H1 (cell line): ENCODE results near the gene GTF2IRD1. TPM values are rescaled to one million over a fixed set of nuclear protein-coding genes. Genes with fewer than 3 reads are reported as not detected.

Experiments
- CTCF ChIA-PET: fragments of 300-600 bp; sonication (Branson Sonifier 250); formaldehyde crosslinking; loops from one replicate; lab custom pipeline; 2021; ENCODE audit not compliant: partially characterized antibody; lab: Charles Lee
- POLR2A ChIA-PET: fragments of 300-600 bp; sonication (Branson Sonifier 250); formaldehyde crosslinking; loops from one replicate; lab custom pipeline; 2021; ENCODE audit warnings: inconsistent platforms; ENCODE audit not compliant: partially characterized antibody; lab: Charles Lee
- DNase-seq, 2 experiments: peaks; one replicate each; pipeline versions ENCODE4 v3.0.0 to v3.0.0-alpha.2; 2010 to 2022; ENCODE audit warnings: low spot score in 2 of 2, low read depth in 1 of 2, mixed read lengths in 1 of 2
- FAIRE-seq: peaks from 2 replicates; lab custom pipeline; 2011; peaks lifted over from hg19 to GRCh38; lab: Jason Lieb, UNC
- H2AFZ ChIP-seq: 2 replicates; pipeline ENCODE4 v1.8.1; 2012; ENCODE audit warnings: low read length, inconsistent platforms
- H2AK5ac ChIP-seq: 2 replicates; pipeline ENCODE4 v1.6.1; 2013; ENCODE audit warnings: low read depth, low read length
- H2BK120ac ChIP-seq: replicated peaks from 2 replicates; pipeline ENCODE3; 2013; ENCODE audit warnings: low read depth, low read length, inconsistent platforms
- H2BK12ac ChIP-seq: 2 replicates; pipeline ENCODE4 v1.6.1; 2013; ENCODE audit warnings: low read depth, low read length
- H2BK15ac ChIP-seq: 2 replicates; pipeline ENCODE4 v1.6.1; 2013; ENCODE audit warnings: low read length
- H2BK20ac ChIP-seq: 2 replicates; pipeline ENCODE4 v1.6.1; 2013; ENCODE audit warnings: low read length
- H2BK5ac ChIP-seq: 2 replicates; pipeline ENCODE4 v1.6.1; 2013; ENCODE audit warnings: low read depth, low read length
- H3K14ac ChIP-seq: 2 replicates; pipeline ENCODE4 v1.6.1; 2013; ENCODE audit warnings: inconsistent platforms; ENCODE audit not compliant: insufficient read length
- H3K18ac ChIP-seq: 2 replicates; pipeline ENCODE4 v1.6.1; 2013; ENCODE audit warnings: low read length; ENCODE audit errors: extremely low read depth
- H3K23ac ChIP-seq: 2 replicates; pipeline ENCODE4 v1.6.1; 2013; ENCODE audit warnings: inconsistent platforms; ENCODE audit not compliant: insufficient read length
- H3K23me2 ChIP-seq: 2 replicates; pipeline ENCODE4 v1.6.1; 2013; ENCODE audit warnings: low read depth, low read length
- H3K27ac ChIP-seq: 2 replicates; pipeline ENCODE4 v1.6.1; 2011; ENCODE audit warnings: low read depth, low read length, inconsistent platforms
- H3K27me3 ChIP-seq, 4 experiments: replicated peaks in 1 of 4; 1 replicate in 1 of 4; 2 replicates in 3 of 4; pipeline versions ENCODE4 v1.6.1 to v1.8.1; 2011 to 2013; ENCODE audit warnings: low read length in 3 of 4, mild to moderate bottlenecking in 3 of 4, inconsistent platforms in 2 of 4, mixed read lengths in 2 of 4, moderate library complexity in 1 of 4; ENCODE audit not compliant: control insufficient read depth in 3 of 4, insufficient read depth in 3 of 4; ENCODE audit errors: extremely low read depth in 1 of 4
- H3K36me3 ChIP-seq, 4 experiments: 2 replicates each; pipeline versions ENCODE4 v1.6.1 to v1.8.1; 2011 to 2013; ENCODE audit warnings: mild to moderate bottlenecking in 4 of 4, low read length in 3 of 4, moderate library complexity in 2 of 4, control low read depth in 1 of 4, inconsistent platforms in 1 of 4; ENCODE audit not compliant: insufficient read depth in 4 of 4, control insufficient read depth in 2 of 4
- H3K4ac ChIP-seq: replicated peaks from 2 replicates; pipeline ENCODE3; 2013; ENCODE audit warnings: low read length, low read depth, mixed read lengths, inconsistent platforms; ENCODE audit not compliant: insufficient read length
- H3K4me1 ChIP-seq, 4 experiments: replicated peaks in 1 of 4; 1 replicate in 1 of 4; 2 replicates in 3 of 4; pipeline versions ENCODE4 v1.6.1 to v1.8.1; 2011 to 2013; ENCODE audit warnings: low read length in 3 of 4, inconsistent platforms in 2 of 4, mixed read lengths in 1 of 4; ENCODE audit not compliant: insufficient read depth in 4 of 4, control insufficient read depth in 3 of 4
- H3K4me2 ChIP-seq, 2 experiments: 2 replicates each; pipeline versions ENCODE4 v1.6.1 to v1.8.1; 2011 to 2013; ENCODE audit warnings: low read depth in 2 of 2, low read length in 2 of 2, control low read depth in 1 of 2, inconsistent platforms in 1 of 2, mild to moderate bottlenecking in 1 of 2; ENCODE audit not compliant: insufficient read depth in 1 of 2
- H3K4me3 ChIP-seq, 4 experiments: fragments of 200-600, 300-600 bp in 1 of 4; sonication (generic), shearing (Covaris generic), sonication (Bioruptor Twin) in 1 of 4; 2 replicates each; pipeline versions ENCODE4 v1.5.1 to v1.8.1; 2011 to 2016; ENCODE audit warnings: low read length in 4 of 4, low read depth in 3 of 4, control low read depth in 2 of 4, inconsistent platforms in 2 of 4, mild to moderate bottlenecking in 2 of 4, mixed read lengths in 1 of 4, moderate library complexity in 1 of 4; ENCODE audit not compliant: insufficient read depth in 2 of 4; ENCODE audit errors: extremely low read depth in 1 of 4
- H3K56ac ChIP-seq: replicated peaks from 2 replicates; pipeline ENCODE3; 2013; ENCODE audit warnings: low read depth, mild to moderate bottlenecking, mixed read lengths, low read length, inconsistent platforms; ENCODE audit not compliant: insufficient read length
- H3K79me1 ChIP-seq: 2 replicates; pipeline ENCODE4 v1.6.1; 2013; ENCODE audit warnings: low read depth, low read length, control low read depth
- H3K79me2 ChIP-seq, 2 experiments: 2 replicates each; pipeline versions ENCODE4 v1.6.1 to v1.8.1; 2012 to 2013; ENCODE audit warnings: low read length in 2 of 2, mild to moderate bottlenecking in 2 of 2, inconsistent platforms in 1 of 2; ENCODE audit not compliant: insufficient read depth in 2 of 2, control insufficient read depth in 1 of 2
- H3K9ac ChIP-seq, 4 experiments: replicated peaks in 1 of 4; 1 replicate in 1 of 4; 2 replicates in 3 of 4; pipeline versions ENCODE4 v1.6.1 to v1.8.1; 2011 to 2013; ENCODE audit warnings: low read depth in 3 of 4, low read length in 3 of 4, control low read depth in 2 of 4, mild to moderate bottlenecking in 2 of 4, moderate library complexity in 2 of 4, inconsistent platforms in 1 of 4; ENCODE audit errors: extremely low read depth in 1 of 4
- H3K9me3 ChIP-seq, 2 experiments: 2 replicates each; pipeline versions ENCODE4 v1.6.1 to v1.8.1; 2012 to 2013; ENCODE audit warnings: mild to moderate bottlenecking in 2 of 2, moderate library complexity in 2 of 2, control low read depth in 1 of 2, inconsistent platforms in 1 of 2, low read depth in 1 of 2, low read length in 1 of 2, mixed read lengths in 1 of 2; ENCODE audit not compliant: insufficient read depth in 2 of 2
- H4K20me1 ChIP-seq, 2 experiments: replicated peaks in 1 of 2; 2 replicates each; pipeline versions ENCODE3 to v1.8.1; 2011 to 2013; ENCODE audit warnings: inconsistent platforms in 2 of 2, low read length in 2 of 2, mild to moderate bottlenecking in 1 of 2; ENCODE audit not compliant: insufficient read depth in 2 of 2, control insufficient read depth in 1 of 2
- H4K5ac ChIP-seq: 2 replicates; pipeline ENCODE4 v1.6.1; 2013; ENCODE audit warnings: low read length, low read depth, mixed read lengths, inconsistent platforms; ENCODE audit not compliant: insufficient read length
- H4K8ac ChIP-seq: 2 replicates; pipeline ENCODE4 v1.8.0; 2013; ENCODE audit warnings: mild to moderate bottlenecking, moderate library complexity, low read length, inconsistent platforms; ENCODE audit not compliant: insufficient read depth; ENCODE audit errors: extremely low read depth
- H4K91ac ChIP-seq: replicated peaks from 2 replicates; pipeline ENCODE3; 2013; ENCODE audit warnings: low read length, mixed read lengths, inconsistent platforms; ENCODE audit not compliant: insufficient read length
- MAFK ChIP-seq: IDR thresholded peaks from 2 replicates; pipeline ENCODE4 v1.6.1; 2012; ENCODE audit warnings: low read depth, mild to moderate bottlenecking, improper control_type of control experiment, low read length
- TCF12 ChIP-seq: IDR thresholded peaks from 2 replicates; pipeline ENCODE4 v1.6.1; 2011; ENCODE audit warnings: low read depth, mild to moderate bottlenecking, low read length
- WGBS, 2 experiments: shearing (Covaris generic) in 1 of 2; methylation state at CpG; one replicate each; pipeline versions ENCODE4 v1.1.6 to v1.1.7; 2013 to 2015; ENCODE audit warnings: low lambda C conversion rate in 2 of 2, mixed read lengths in 2 of 2, inconsistent platforms in 1 of 2, low coverage in 1 of 2, missing lambda C conversion rate in 1 of 2; ENCODE audit not compliant: insufficient replicate concordance in 2 of 2, insufficient coverage in 1 of 2, insufficient read length in 1 of 2; ENCODE audit errors: extremely low coverage in 1 of 2, missing lambda C conversion rate in 1 of 2; 5-methylcytosine and 5-hydroxymethylcytosine counted together
- polyA plus RNA-seq, 7 experiments: library from polyadenylated mRNA; depleted of rRNA in 3 of 7; stranded (reverse) in 5 of 7; unstranded in 2 of 7; fragments of >200 nt in 5 of 7; fragments of 200-250 nt in 2 of 7; gene quantifications; 1 replicate in 5 of 7; 2 replicates in 1 of 7; 4 replicates in 1 of 7; pipeline versions ENCODE4 v1.2.1 to v1.2.3, GENCODE V29; 2011 to 2013; ENCODE audit warnings: missing spikeins in 2 of 7, mixed read lengths in 2 of 7
- total RNA-seq: library from RNA; stranded (reverse); fragmentation: NEBNext Ultra II Directional; extraction: Animal tissue kit (Norgen Biotek cat#: 25700); gene quantifications from 2 replicates; pipeline ENCODE4 v1.2.1, GENCODE V29; 2021

Gene GTF2IRD1
- total and polyA plus RNA-seq, 2 of the 8 experiments (the other 6 are each of a cell fraction or from before 2014, with no cell fraction given), result 27.4 to 45.4 TPM

GRCh38 chr7:74606909-74607510 lies 153.3 kb downstream of the GTF2IRD1 start:
- DNase-seq (no peak), FAIRE-seq (no peak)
- no peaks in the 10 kb centered on the region for H3K27me3 ChIP-seq
- H3K36me3 ChIP-seq, result peaks cover 0 to 6% (median 0%) of the 10 kb centered on the region in 4 experiments; a peak in 1 of 8 replicates
- no peaks in the 10 kb centered on the region for H3K79me1 ChIP-seq
- peaks cover 2 to 5% (median 3%) of the 10 kb centered on the region in 4 experiments; a peak in 5 of 7 replicates for H3K4me1 ChIP-seq
- no peak overlapping the region for H2BK15ac ChIP-seq
- H2BK5ac ChIP-seq, result no peak overlapping the region
- H2AFZ ChIP-seq, result 0 out of 2 replicates have a peak overlapping the region, but pooled peaks have one; percentile 6
- H3K4ac ChIP-seq, result no peak overlapping the region
- H3K23ac ChIP-seq, result no peak overlapping the region
- H4K20me1 ChIP-seq, result no peaks in the 10 kb centered on the region
- no peaks in the 10 kb centered on the region for H3K23me2 ChIP-seq
- peak overlapping the region; percentile 48; the same call in 1 of the 2 replicates for H3K18ac ChIP-seq
- peak overlapping the region; percentile 43 to 58; a peak in 3 of 4 replicates for H3K4me2 ChIP-seq
- H4K5ac ChIP-seq, result no peak overlapping the region
- H3K79me2 ChIP-seq, result no peaks in the 10 kb centered on the region
- no peak overlapping the region for H3K56ac ChIP-seq
- H3K9ac ChIP-seq, result no peak overlapping the region
- 95% methylated on average over 15 of the region's 15 CpGs; no CpG with 5 or more reads in 1 of the 2 experiments for whole genome bisulfite sequencing, 2 experiments
- no peaks in the 10 kb centered on the region for H3K9me3 ChIP-seq
- H2BK20ac ChIP-seq, result no peak overlapping the region
- H3K4me3 ChIP-seq, result peak overlapping the region in 3 of 4 experiments; percentile 7 to 51 (median 12); a peak in 3 of 8 replicates
- peak overlapping the region; percentile 87; the same call in 1 of the 2 replicates for H4K8ac ChIP-seq
- no peak overlapping the region for H3K14ac ChIP-seq
- no peak overlapping the region for H2BK12ac ChIP-seq
- H3K27ac ChIP-seq, result no peak overlapping the region
- no peak overlapping the region for H2AK5ac ChIP-seq
- no peak overlapping the region for H4K91ac ChIP-seq
- no peak overlapping the region for H2BK120ac ChIP-seq
- ChIA-PET POLR2A (interaction anchor here (0.7 to 1.4 kb wide), 3 partner anchors 42 to 57 kb away, joined by 3 to 6 read pairs (median 4); no protein-coding TSS in a partner anchor), CTCF (interaction anchor here (0.6 to 2.0 kb wide), 3 partner anchors 22 to 715 kb away, joined by 4 read pairs; no protein-coding TSS in a partner anchor)
- TF ChIP-seq TCF12 (no peak), MAFK (no peak)
